CD1c-positive myeloid dendritic cell (primary cell): ENCODE measurements around the gene C1orf116.
A peak's percentile ranks its signal among the peaks of the same experiment; 100 is the strongest.

Source experiments
- DNase-seq: peaks from one replicate; pipeline ENCODE4 v3.0.0-alpha.2; 2016; ENCODE audit errors: extremely low spot score

The C1orf116 gene

GRCh38 chr1:207032528-207033017 lies at the start of gene C1orf116:
Gene C1orf116, minus strand, starts transcription at chr1:207032756. Its CDS starts 5,158 bp downstream, at chr1:207027598.
- no peak for DNase-seq

- DNase-seq, result no peak
These were observed 49.2 kb upstream of the C1orf116 start for GRCh38 chr1:207081806-207082205.

- DNase-seq, result no peak
These were observed 48.5 kb upstream of the C1orf116 start for GRCh38 chr1:207081088-207081487.

DNA sequence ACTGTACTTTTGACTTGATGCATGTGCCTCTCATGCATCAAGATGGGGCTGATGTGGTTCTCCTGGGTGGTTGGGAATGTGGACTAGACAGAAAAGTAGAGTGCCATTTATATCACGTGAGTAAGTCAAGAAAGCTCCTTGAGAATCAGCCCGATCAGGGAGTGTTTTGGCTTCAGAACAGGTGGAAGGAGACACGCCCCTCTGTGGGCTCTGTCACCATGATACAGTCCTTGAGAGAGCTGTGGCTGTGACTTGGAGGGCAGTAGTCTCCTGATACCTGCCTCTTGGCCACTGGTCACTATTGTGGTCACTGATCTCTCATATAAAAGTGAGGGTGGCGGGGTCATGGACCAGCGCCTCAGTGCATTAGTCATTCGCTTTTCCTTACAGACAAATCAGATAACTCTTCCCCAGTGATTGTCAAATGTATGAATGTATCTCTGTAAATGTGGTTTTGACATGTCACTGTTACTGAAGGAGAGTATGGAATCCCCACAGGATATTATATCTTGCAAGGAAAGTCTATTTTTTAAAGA lies 47.2 kb upstream of the C1orf116 start:
- DNase-seq, result no peak

- no peak for DNase-seq
These were observed 46.1 kb upstream of the C1orf116 start for GRCh38 chr1:207078578-207079132.

- DNase-seq, result peak; percentile 77
These were observed 45.2 kb upstream of the C1orf116 start for GRCh38 chr1:207077470-207078377.

- no peak for DNase-seq
These were observed 44.5 kb upstream of the C1orf116 start for GRCh38 chr1:207077012-207077411.

- no peak for DNase-seq
These were observed 43.8 kb upstream of the C1orf116 start for GRCh38 chr1:207076181-207076955.

DNA sequence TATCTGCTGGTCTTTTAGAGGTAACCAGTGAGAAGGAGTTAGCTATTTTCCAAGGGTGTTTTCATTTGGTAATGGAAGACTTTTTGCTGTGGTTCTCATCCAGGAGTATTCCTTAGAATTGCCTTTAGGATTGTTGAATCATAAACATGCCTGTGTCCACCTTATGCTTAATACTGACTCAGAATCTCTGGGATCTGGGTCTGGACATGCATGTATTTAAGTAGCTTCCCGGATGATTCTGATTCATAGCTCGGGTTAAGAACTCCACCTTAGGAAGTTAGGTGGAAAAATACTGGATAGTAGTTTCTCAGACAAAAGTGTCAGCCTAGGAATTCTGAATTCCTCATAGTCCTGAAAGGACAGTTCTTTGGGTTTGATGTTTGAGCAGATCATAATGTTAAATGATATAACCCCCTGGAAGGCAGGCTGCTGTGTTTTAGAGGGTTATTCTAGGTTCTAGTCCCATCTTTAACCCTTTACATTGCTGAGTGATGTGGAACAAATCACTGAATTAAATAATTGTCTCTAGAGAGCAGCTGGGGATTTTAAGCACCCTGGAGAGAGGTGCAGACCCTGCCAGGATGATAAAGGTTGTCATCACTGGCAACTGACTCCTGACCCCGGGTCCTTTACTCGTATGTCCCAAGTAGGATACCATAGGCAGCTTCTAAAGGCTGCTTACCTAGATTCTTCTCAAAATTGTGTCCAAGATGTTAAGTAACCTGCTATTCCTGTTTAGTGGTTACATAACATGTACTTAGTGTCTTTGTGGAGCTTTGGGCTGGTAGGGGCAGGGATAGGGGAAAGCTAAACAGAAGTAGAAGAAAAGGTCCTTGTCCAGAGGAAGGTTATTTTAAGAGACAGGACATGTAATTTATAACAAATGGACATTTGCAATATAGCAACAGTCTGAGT lies 41.6 kb upstream of the C1orf116 start:
- no peak for DNase-seq

GRCh38 chr1:207072233-207072632 lies 39.7 kb upstream of the C1orf116 start:
- no peak for DNase-seq

- no peak for DNase-seq
These were observed 38.9 kb upstream of the C1orf116 start for GRCh38 chr1:207071426-207071825.

DNA sequence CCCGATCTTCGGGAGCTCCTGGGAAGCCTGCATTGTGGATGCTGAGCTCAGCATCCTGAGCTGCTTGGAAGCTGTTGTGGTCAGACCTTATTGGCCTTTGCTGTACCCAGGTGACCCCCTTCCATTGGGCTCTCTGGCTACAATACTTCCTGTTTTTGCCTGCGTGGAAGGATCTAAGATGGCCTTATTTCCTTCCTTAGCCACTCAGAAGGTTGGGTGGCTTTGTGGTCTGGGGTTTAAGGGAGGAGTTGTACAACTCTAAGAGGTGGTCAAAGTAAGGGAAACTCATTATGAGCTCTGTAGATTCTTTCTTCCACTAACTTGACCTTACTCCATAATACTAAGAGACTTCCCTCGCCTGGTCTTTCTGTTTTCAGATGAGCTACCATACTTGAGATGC lies 38.3 kb upstream of the C1orf116 start:
- DNase-seq, result no peak

DNA sequence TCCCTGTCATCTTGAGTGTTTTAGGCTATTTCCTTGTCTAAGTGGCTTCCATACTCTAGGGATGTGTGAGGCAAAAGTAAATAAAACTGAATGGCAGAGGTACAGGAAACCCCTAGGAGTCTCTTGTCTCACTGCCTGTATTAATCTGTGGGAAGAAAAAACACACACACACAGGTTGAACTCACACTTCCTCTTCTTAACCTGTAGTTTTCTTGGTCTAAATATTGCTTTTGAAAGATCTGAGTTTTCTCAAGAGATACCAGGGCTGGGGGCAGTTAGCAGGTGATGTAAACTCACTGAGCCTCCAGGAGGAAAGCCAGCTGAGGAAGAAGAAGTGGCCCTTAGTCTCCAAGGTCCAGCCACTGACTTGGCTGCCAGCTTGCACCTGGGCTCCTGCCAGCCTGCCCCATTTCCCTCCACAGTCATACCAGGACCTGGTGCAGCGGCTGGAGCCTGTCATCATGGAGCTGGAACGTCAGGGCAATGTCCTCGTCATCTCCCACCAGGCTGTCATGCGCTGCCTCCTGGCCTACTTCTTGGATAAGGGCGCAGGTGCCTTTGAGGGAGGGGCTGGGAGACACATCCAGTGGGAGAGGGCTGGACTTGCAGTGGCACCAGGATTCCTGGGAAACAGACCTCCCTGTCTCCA lies 37.4 kb upstream of the C1orf116 start:
- no peak for DNase-seq

GRCh38 chr1:207069061-207069460 lies 36.5 kb upstream of the C1orf116 start:
- DNase-seq, result no peak

GRCh38 chr1:207067665-207068064 lies 35.1 kb upstream of the C1orf116 start:
- DNase-seq, result no peak

- no peak for DNase-seq
These were observed 34.6 kb upstream of the C1orf116 start for GRCh38 chr1:207067185-207067584.

- DNase-seq, result no peak
These were observed 32.0 kb upstream of the C1orf116 start for GRCh38 chr1:207064561-207064960.

DNA sequence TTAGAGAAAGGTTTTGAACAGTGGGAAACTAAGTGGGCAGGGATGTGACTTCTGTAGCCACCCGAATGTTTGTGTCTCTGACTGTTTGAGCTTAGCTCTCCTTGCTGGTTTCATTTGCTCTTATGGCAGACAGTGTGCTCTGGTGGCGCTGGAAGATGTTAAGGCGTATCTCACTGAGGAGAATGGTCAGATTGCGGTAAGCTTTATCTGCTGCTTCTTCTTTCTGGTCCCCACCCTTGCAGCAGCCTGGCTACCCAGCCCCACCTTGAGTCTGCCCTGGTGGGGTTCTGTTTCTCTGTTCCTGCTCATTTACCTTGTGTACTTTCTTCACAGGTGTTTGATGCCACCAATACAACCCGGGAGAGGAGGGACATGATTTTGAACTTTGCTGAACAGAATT lies 30.5 kb upstream of the C1orf116 start:
- DNase-seq, result no peak

- no peak for DNase-seq
These were observed 29.5 kb upstream of the C1orf116 start for GRCh38 chr1:207062058-207062457.

GRCh38 chr1:207060596-207060995 lies 28.0 kb upstream of the C1orf116 start:
- no peak for DNase-seq
